A549 (cell line): ENCODE data around the gene PAIP2B. TPM values are rescaled to one million over a fixed set of nuclear protein-coding genes. Genes with fewer than 3 reads are reported as not detected.

Experiments
- ATAC-seq, 2 experiments: fragments of 200-7000 bp in 1 of 2; fragments of >200 bp in 1 of 2; cut with Nextera tagmentation in 1 of 2; cut with Tn5 transposase in 1 of 2; 3 replicates each; pipeline versions ENCODE4 v1.8.0 to v1.9.1; 2018 to 2020; ENCODE audit warnings: mild to moderate bottlenecking in 1 of 2, moderate library complexity in 1 of 2
- CTCF ChIA-PET: fragments of 300-600 bp; sonication (Branson Sonifier 250); formaldehyde crosslinking; extraction: SDS; loops from one replicate; lab custom pipeline; 2021; ENCODE audit warnings: antibody characterized with exemption, inconsistent platforms; lab: Yijun Ruan, JAX
- POLR2A ChIA-PET: fragments of 350-600 bp; formaldehyde crosslinking; extraction: SDS; loops from one replicate; lab custom pipeline; 2021; ENCODE audit warnings: antibody characterized with exemption, inconsistent platforms; lab: Yijun Ruan, JAX
- DNase-seq, 2 experiments: peaks; one replicate each; pipeline versions ENCODE4 v3.0.0 to v3.0.0-alpha.2; 2011 to 2016; ENCODE audit warnings: low read depth in 1 of 2, low spot score in 1 of 2
- FAIRE-seq: peaks from 2 replicates; lab custom pipeline; 2011; peaks lifted over from hg19 to GRCh38; lab: Jason Lieb, UNC
- H3K27ac ChIP-seq, 2 experiments: fragments of >200 bp; sonication (Bioruptor Twin); formaldehyde crosslinking; 3 replicates each; pipeline ENCODE4 v1.5.1; 2016 to 2017
- H3K4me1 ChIP-seq: fragments of >200 bp; sonication (Bioruptor Twin); formaldehyde crosslinking; 3 replicates; pipeline ENCODE4 v1.6.1; 2016
- H3K4me2 ChIP-seq: fragments of >200 bp; sonication (Bioruptor Twin); formaldehyde crosslinking; 3 replicates; pipeline ENCODE4 v1.6.1; 2016
- H3K4me3 ChIP-seq: fragments of >200 bp; sonication (Bioruptor Twin); formaldehyde crosslinking; 3 replicates; pipeline ENCODE4 v1.5.1; 2016
- H3K9me3 ChIP-seq: fragments of >200 bp; sonication (Bioruptor Twin); formaldehyde crosslinking; 3 replicates; pipeline ENCODE4 v1.6.1; 2016
- CEBPB ChIP-seq, 2 experiments: fragments of >200 bp in 1 of 2; sonication (Bioruptor Twin) in 1 of 2; formaldehyde crosslinking in 1 of 2; IDR thresholded peaks; 2 replicates each; pipeline ENCODE4 v1.6.1; 2012 to 2016
- CHD4 ChIP-seq: fragments of 200-600 bp; sonication (generic); IDR thresholded peaks from 2 replicates; pipeline ENCODE4 v1.6.1; 2016; ENCODE audit warnings: antibody characterized with exemption, mild to moderate bottlenecking, borderline replicate concordance
- FOXS1 ChIP-seq: fragments of 250-450 bp; sonication (Bioruptor Pico); IDR thresholded peaks from 2 replicates; pipeline ENCODE4 v1.5.0; 2020; ENCODE audit warnings: mild to moderate bottlenecking, moderate library complexity
- HEYL ChIP-seq: fragments of 250-450 bp; sonication (Bioruptor Pico); IDR thresholded peaks from 2 replicates; pipeline ENCODE4 v1.8.0; 2021; ENCODE audit warnings: mild to moderate bottlenecking, moderate library complexity
- HMGXB4 ChIP-seq: fragments of 250-450 bp; sonication (Bioruptor Pico); IDR thresholded peaks from 2 replicates; pipeline ENCODE4 v1.5.0; 2021; ENCODE audit warnings: mild to moderate bottlenecking, moderate library complexity, borderline replicate concordance
- HOXB13 ChIP-seq: fragments of 250-450 bp; sonication (Bioruptor Pico); IDR thresholded peaks from 2 replicates; pipeline ENCODE4 v1.5.0; 2020; ENCODE audit warnings: low read depth, mild to moderate bottlenecking, moderate library complexity
- HOXB5 ChIP-seq: fragments of 250-450 bp; sonication (Bioruptor Pico); IDR thresholded peaks from 2 replicates; pipeline ENCODE4 v1.5.0; 2020; ENCODE audit warnings: mild to moderate bottlenecking, moderate library complexity
- JUN ChIP-seq, 2 experiments: fragments of >200 bp; sonication (Bioruptor Twin); formaldehyde crosslinking; IDR thresholded peaks; 2 replicates in 1 of 2; 3 replicates in 1 of 2; pipeline ENCODE4 v1.6.1; 2016 to 2017
- KDM1A ChIP-seq: fragments of 200-600 bp; sonication (generic); IDR thresholded peaks from 2 replicates; pipeline ENCODE4 v1.6.1; 2016; ENCODE audit warnings: low read depth, mild to moderate bottlenecking
- KDM5A ChIP-seq: fragments of 200-600 bp; sonication (generic); IDR thresholded peaks from 2 replicates; pipeline ENCODE4 v1.6.1; 2016; ENCODE audit warnings: antibody characterized with exemption, mild to moderate bottlenecking
- MAFK ChIP-seq: fragments of 450-650 bp; IDR thresholded peaks from 2 replicates; pipeline ENCODE4 v1.6.1; 2014; ENCODE audit not compliant: partially characterized antibody
- MAZ ChIP-seq: fragments of 150-350 bp; IDR thresholded peaks from 2 replicates; pipeline ENCODE4 v1.6.1; 2014; ENCODE audit warnings: antibody characterized with exemption, low read depth, low read length, borderline replicate concordance
- MYC ChIP-seq: IDR thresholded peaks from 2 replicates; pipeline ENCODE4 v1.6.1; 2012; ENCODE audit warnings: mild to moderate bottlenecking, inconsistent platforms, low read length, improper control_type of control experiment, borderline replicate concordance
- NFE2L2 ChIP-seq: fragments of 150-350 bp; conservative IDR thresholded peaks from 2 replicates; pipeline ENCODE4 v1.6.1; 2014; ENCODE audit warnings: low read length
- NR3C1 ChIP-seq: fragments of >200 bp; sonication (Bioruptor Twin); formaldehyde crosslinking; IDR thresholded peaks from 3 replicates; pipeline ENCODE4 v1.6.1; 2017
- PHF8 ChIP-seq: fragments of 200-600 bp; sonication (generic); IDR thresholded peaks from 2 replicates; pipeline ENCODE4 v1.6.1; 2016; ENCODE audit warnings: low read depth, mild to moderate bottlenecking, antibody characterized with exemption, moderate library complexity, borderline replicate concordance
- RAD21 ChIP-seq, 2 experiments: fragments of >200 bp in 1 of 2; sonication (Bioruptor Twin) in 1 of 2; formaldehyde crosslinking in 1 of 2; IDR thresholded peaks in 1 of 2; conservative IDR thresholded peaks in 1 of 2; 2 replicates in 1 of 2; 3 replicates in 1 of 2; pipeline ENCODE4 v1.6.1; 2012 to 2018; ENCODE audit warnings: inconsistent platforms in 1 of 2
- RCOR1 ChIP-seq: fragments of 150-350 bp; IDR thresholded peaks from 2 replicates; pipeline ENCODE4 v1.6.1; 2014; ENCODE audit warnings: antibody characterized with exemption, low read length, low read depth
- RNF2 ChIP-seq: fragments of 200-600 bp; sonication (generic); IDR thresholded peaks from 2 replicates; pipeline ENCODE4 v1.6.1; 2016; ENCODE audit warnings: low read depth, mild to moderate bottlenecking, antibody characterized with exemption, moderate library complexity, borderline replicate concordance
- SREBF2 ChIP-seq: fragments of 450-650 bp; IDR thresholded peaks from 2 replicates; pipeline ENCODE4 v1.6.1; 2014; ENCODE audit warnings: mild to moderate bottlenecking, moderate library complexity
- TFCP2L1 ChIP-seq: fragments of 250-450 bp; sonication (Bioruptor Pico); IDR thresholded peaks from 2 replicates; pipeline ENCODE4 v1.5.0; 2021; ENCODE audit warnings: mild to moderate bottlenecking
- TP53 ChIP-seq: fragments of 250-450 bp; sonication (Bioruptor Pico); IDR thresholded peaks from 2 replicates; pipeline ENCODE4 v1.5.0; 2021; ENCODE audit warnings: mild to moderate bottlenecking, moderate library complexity
- ZC3H11A ChIP-seq: fragments of 450-650 bp; IDR thresholded peaks from 2 replicates; pipeline ENCODE4 v1.6.1; 2014; ENCODE audit warnings: antibody characterized with exemption, mild to moderate bottlenecking
- ZFP36 ChIP-seq: fragments of 450-650 bp; IDR thresholded peaks from 2 replicates; pipeline ENCODE4 v1.6.1; 2014; ENCODE audit warnings: borderline replicate concordance; ENCODE audit not compliant: partially characterized antibody
- ZNF302 ChIP-seq: fragments of 250-450 bp; sonication (Bioruptor Pico); IDR thresholded peaks from 2 replicates; pipeline ENCODE4 v1.9.0; 2021; ENCODE audit warnings: inconsistent platforms, mild to moderate bottlenecking, moderate library complexity
- ZSCAN20 ChIP-seq: fragments of 250-450 bp; sonication (Bioruptor Pico); IDR thresholded peaks from 2 replicates; pipeline ENCODE4 v1.8.0; 2022; ENCODE audit warnings: mild to moderate bottlenecking, moderate library complexity
- WGBS: methylation state at CpG from one replicate; pipeline ENCODE4 v1.1.6; 2017; ENCODE audit errors: missing lambda C conversion rate; 5-methylcytosine and 5-hydroxymethylcytosine counted together
- polyA plus RNA-seq, 4 experiments: library from polyadenylated mRNA; depleted of rRNA in 3 of 4; stranded (reverse); fragments of >200 nt; fragmentation: RNase III in 1 of 4; extraction: RNeasy Plus Mini Kit Qiagen cat#74134 plus additional on column Dnase treatment in 1 of 4; gene quantifications; 2 replicates in 3 of 4; 3 replicates in 1 of 4; pipeline ENCODE4 v1.2.3, GENCODE V29; 2011 to 2017
- TF ChIP-seq, protein P1 (sequence below): IDR thresholded peaks from 2 replicates; pipeline ENCODE4 v1.6.1; 2012
- TF ChIP-seq, protein P2 (sequence below): IDR thresholded peaks from 2 replicates; pipeline ENCODE4 v1.6.1; 2012
- TF ChIP-seq, protein P3 (sequence below): fragments of >200 bp; sonication (Bioruptor Twin); formaldehyde crosslinking; IDR thresholded peaks from 2 replicates; pipeline ENCODE4 v1.6.1; 2016
- TF ChIP-seq, protein P4 (sequence below): fragments of 250-450 bp; sonication (Bioruptor Pico); IDR thresholded peaks from 2 replicates; pipeline ENCODE4 v1.5.0; 2020; ENCODE audit warnings: low read depth, mild to moderate bottlenecking, moderate library complexity

PAIP2B gene
- polyA plus RNA-seq, 2 of the 4 experiments (the other 2 are of a cell fraction): 0.70 to 0.84 TPM

DNA sequence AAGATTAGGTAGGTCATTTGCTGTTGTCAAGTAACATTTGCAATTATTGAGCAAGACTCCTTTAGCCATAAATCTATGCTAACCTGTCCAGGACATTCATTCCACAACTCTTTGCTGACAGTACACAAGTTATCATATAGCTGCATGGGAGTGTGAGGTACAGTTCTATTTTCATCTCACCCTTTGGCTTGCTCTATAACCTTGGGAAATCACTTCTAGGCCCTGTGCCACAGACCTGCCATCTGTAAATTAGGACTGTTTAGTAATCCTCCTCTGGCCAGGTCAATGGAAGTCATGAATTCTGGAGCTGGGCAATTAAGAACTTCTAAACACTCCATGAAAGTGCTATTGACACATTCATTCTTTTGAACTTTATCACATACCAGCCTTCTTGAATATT lies 34.6 kb upstream of the PAIP2B start:
- Histone ChIP-seq H3K9me3 (no peaks in the 10 kb centered on the region), H3K4me1 (no peaks in the 10 kb centered on the region), H3K4me3 (no peak overlapping the region)
- no peak for ATAC-seq
- no peak for TF ChIP-seq KDM1A
- TF ChIP-seq, protein P1, sequence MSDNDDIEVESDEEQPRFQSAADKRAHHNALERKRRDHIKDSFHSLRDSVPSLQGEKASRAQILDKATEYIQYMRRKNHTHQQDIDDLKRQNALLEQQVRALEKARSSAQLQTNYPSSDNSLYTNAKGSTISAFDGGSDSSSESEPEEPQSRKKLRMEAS: no peak
- no peak for TF ChIP-seq KDM5A
- TF ChIP-seq PHF8: no peak
- TF ChIP-seq ZFP36: no peak
- no peak for TF ChIP-seq HOXB5 (CRISPR knock-in tag)
- TF ChIP-seq, all 56 proteins: peak for 0
- CTCF ChIA-PET: interaction anchor here (0.9 to 2.6 kb wide), 9 partner anchors 10 to 104 kb away, joined by 3 to 7 read pairs (median 3); partner anchors contain the start of genes PAIP2B and ZNF638
- FAIRE-seq (no peak), DNase-seq (no peak)
- Histone ChIP-seq H3K4me2 (no peak overlapping the region), H3K27ac (no peak overlapping the region)
- POLR2A ChIA-PET: no interaction called here

DNA sequence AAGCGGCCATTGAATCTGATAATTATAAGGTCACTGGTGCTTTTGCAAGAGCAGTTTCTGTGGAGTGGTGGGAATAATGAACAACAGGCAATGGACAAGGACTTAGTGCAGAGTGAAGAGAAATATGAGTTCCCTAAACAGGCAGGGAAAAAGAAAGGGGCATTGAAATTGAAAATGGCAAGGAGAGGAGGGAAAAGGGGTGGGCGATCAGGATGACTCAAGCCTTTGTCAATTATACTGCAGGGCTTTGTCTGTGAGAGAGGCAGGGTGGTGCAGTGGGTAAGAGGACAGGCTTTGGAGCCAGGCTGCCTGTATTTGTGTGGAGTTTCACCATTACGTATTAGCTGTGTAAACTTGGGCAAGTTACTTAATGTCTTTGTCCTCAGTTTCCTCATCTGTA lies 29.5 kb upstream of the PAIP2B start:
- no peaks in the 10 kb centered on the region for H3K9me3 ChIP-seq
- H3K27ac ChIP-seq: no peak overlapping the region
- POLR2A ChIA-PET: no interaction called here
- DNase-seq: no peak
- 33% methylated on average over 3 of the region's 3 CpGs for WGBS
- no peak overlapping the region for H3K4me2 ChIP-seq
- H3K4me3 ChIP-seq: no peak overlapping the region
- TF ChIP-seq KDM1A (no peak), RCOR1 (no peak), CHD4 (no peak), TFCP2L1 (CRISPR knock-in tag) (no peak), MAZ (no peak), PHF8 (no peak), CEBPB (IDR thresholded peaks at IDR 0.05) (no peak), RNF2 (no peak), TP53 (no peak), FOXS1 (CRISPR knock-in tag) (no peak), ZC3H11A (no peak), ZSCAN20 (no peak)
- TF ChIP-seq, protein P2, sequence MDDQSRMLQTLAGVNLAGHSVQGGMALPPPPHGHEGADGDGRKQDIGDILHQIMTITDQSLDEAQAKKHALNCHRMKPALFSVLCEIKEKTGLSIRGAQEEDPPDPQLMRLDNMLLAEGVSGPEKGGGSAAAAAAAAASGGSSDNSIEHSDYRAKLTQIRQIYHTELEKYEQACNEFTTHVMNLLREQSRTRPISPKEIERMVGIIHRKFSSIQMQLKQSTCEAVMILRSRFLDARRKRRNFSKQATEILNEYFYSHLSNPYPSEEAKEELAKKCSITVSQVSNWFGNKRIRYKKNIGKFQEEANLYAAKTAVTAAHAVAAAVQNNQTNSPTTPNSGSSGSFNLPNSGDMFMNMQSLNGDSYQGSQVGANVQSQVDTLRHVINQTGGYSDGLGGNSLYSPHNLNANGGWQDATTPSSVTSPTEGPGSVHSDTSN: no peak
- TF ChIP-seq, protein P1: no peak
- TF ChIP-seq, protein P3, sequence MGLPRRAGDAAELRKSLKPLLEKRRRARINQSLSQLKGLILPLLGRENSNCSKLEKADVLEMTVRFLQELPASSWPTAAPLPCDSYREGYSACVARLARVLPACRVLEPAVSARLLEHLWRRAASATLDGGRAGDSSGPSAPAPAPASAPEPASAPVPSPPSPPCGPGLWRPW: no peak
- TF ChIP-seq, all 56 proteins: peak for 0
- no peaks in the 10 kb centered on the region for H3K4me1 ChIP-seq
- FAIRE-seq (peak; percentile 36), ATAC-seq (no peak)
- CTCF ChIA-PET: no interaction called here

- no peak for DNase-seq
- ChIA-PET CTCF (no interaction called here), POLR2A (no interaction called here)
- whole genome bisulfite sequencing: 53% methylated on average over 4 of the region's 4 CpGs
- no peaks in the 10 kb centered on the region for H3K4me1 ChIP-seq
- H3K4me2 ChIP-seq: no peak overlapping the region
- H3K9me3 ChIP-seq: peaks cover 5% of the 10 kb centered on the region; the same call in 1 of the 3 replicates
- H3K27ac ChIP-seq: no peak overlapping the region
- no peak for ATAC-seq
- no peak for FAIRE-seq
- no peak overlapping the region for H3K4me3 ChIP-seq
- TF ChIP-seq MYC (no peak), CEBPB (IDR thresholded peaks at IDR 0.05) (no peak), SREBF2 (no peak), NR3C1 (no peak), FOXS1 (CRISPR knock-in tag) (no peak), RCOR1 (no peak), JUN (IDR thresholded peaks at IDR 0.05) (no peak), HEYL (CRISPR knock-in tag) (no peak), HMGXB4 (no peak), NFE2L2 (no peak), ZFP36 (no peak), RAD21 (conservative IDR thresholded peaks at IDR 0.05 in 1 of 2, IDR thresholded peaks at IDR 0.05 in 1 of 2) (no peak), TFCP2L1 (CRISPR knock-in tag) (no peak), MAFK (no peak), KDM1A (no peak), ZNF302 (CRISPR knock-in tag) (no peak), HOXB13 (CRISPR knock-in tag) (no peak)
- TF ChIP-seq, protein P4, sequence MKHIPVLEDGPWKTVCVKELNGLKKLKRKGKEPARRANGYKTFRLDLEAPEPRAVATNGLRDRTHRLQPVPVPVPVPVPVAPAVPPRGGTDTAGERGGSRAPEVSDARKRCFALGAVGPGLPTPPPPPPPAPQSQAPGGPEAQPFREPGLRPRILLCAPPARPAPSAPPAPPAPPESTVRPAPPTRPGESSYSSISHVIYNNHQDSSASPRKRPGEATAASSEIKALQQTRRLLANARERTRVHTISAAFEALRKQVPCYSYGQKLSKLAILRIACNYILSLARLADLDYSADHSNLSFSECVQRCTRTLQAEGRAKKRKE (CRISPR knock-in tag): no peak
Measured at GRCh38 chr2:71254776-71255175, 27.9 kb upstream of the PAIP2B start.
